NCI-H510A (cell line): Measurements from ENCODE around the gene TJP1.

Experiments
- DNase-seq: peaks from one replicate; lab custom pipeline; 2025; lab: John Stamatoyannopoulos, UW

TJP1 gene

DNA sequence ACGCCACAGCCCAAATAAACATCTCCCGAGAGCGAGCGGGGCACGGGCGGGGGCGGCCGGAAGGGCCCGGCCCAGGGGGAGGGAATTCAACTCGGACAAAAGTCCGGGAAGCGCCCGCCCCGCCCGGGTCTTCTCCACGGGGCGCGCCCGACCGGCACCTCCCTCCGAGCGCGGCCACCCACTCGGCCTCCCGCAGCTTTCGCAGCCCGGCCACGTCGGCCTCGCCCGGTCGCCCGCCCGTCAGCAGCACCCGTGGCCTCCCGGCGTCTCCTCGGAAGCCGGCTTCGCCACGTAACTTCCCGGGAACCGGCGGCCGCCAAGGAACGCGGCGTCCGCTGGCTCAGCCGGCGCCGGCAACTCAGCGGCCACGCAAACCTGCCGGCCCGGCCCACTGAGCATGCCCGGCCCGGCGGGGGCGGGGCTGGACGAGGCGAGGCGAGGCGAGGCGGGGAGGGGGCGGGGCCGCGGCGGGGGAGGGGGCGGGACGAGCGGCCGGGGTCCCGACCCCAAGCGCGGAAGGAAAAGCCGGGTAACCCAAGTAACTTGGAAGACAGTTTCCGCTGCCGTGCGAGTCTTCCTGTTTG is at the start of gene TJP1:
TJP1 (minus strand) TSS at position 369 of the 584 bp plus-strand sequence. CDS start 440 bp downstream, outside the sequence.
- peak; percentile 25 for DNase-seq

DNA sequence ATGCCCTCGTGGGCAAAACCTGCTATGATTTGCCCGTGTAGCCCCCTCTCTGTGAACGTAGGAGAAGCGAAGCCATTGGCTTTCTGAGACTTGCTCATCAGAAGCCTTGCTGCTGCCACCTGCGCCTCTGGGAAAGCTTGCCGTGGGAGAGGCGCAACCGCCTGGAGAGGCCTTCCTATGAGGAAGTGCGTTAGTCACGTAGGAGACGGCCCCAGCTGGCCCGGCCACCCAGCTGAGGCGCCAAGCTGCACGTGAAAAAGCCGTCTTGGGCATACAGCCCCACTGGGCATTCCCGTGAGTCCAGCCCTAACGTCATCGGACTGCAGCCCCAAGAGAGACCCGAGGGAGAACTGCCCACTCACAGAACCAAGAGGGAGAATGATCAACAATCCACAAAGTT is 49.1 kb upstream of the TJP1 start:
- no peak for DNase-seq

GRCh38 chr15:29870495-29871151 is 48.4 kb upstream of the TJP1 start:
- no peak for DNase-seq

DNA sequence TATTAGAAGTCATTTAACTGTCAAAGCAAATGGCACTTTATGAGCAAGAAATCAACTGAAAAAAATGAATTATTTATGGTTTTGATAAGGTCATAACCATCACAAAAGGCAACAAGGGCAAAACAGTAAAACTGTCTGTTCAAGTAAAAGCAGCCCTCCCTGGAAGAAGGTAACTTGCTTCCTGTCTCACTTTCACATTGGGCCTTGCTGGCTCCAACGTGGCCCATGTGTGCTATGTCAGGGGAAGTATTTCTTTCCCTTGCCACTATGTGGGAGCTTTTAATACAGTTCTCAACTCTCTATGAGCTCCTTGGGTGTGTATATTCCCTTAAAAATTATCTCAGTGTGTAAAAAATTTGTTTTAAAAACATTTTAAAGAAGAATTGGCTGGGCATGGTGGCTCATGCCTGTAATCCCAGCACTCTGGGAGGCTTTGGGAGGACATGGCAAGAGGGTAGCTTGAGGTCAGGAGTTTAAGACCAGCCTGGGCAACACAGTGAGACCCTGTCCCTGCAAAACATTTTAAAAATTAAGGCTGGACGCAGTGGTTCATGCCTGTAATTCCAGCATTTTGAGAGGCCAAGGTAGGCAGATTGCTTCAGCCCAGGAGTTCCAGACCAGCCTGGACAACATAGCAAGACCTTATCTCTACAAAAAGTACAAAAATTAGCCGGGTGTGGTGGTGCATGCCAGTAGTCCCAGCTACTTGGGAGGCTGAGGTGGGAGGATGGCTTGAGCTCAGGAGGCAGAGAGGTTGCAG is 45.2 kb upstream of the TJP1 start:
- DNase-seq = no peak

DNA sequence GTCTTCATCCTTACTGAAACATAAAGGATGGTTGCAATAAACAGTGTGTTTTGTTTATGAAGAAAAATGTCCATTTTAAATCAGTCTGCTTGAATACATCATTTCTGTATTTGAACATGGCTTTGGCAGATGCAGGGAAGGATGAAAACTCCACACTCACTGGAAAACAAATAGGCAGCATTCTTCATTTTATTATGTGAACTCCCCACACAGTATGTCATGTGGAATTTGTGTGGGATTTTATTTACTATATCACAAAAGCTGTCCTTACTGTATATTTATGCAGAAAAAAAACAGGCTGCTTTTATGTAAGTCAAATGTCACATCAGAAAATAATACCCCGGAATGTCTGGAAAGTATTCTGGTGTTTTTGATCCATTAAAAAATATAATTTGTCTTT is 44.1 kb upstream of the TJP1 start:
- no peak for DNase-seq

- no peak for DNase-seq
Observed at GRCh38 chr15:29864501-29864900, 42.2 kb upstream of the TJP1 start.

DNA sequence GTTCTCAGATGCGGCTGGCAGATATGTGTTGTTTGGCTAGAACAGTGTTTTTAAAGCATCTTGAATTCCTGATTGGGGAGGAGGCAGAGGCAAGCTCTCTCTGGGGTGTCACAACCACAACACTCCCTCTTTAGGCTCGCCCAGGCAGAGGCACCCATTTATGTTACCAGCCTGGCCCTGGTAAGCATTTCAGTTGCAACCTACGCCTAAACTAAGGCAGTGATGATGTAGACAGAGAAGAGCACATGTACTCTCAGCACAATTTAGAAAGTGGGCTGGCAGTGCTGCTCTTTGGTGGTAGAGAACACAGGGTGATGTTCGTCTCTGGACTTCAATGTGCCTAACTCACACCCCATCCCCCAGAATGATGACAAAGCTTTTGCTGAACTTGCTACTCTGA is 41.2 kb upstream of the TJP1 start:
- DNase-seq = no peak

DNA sequence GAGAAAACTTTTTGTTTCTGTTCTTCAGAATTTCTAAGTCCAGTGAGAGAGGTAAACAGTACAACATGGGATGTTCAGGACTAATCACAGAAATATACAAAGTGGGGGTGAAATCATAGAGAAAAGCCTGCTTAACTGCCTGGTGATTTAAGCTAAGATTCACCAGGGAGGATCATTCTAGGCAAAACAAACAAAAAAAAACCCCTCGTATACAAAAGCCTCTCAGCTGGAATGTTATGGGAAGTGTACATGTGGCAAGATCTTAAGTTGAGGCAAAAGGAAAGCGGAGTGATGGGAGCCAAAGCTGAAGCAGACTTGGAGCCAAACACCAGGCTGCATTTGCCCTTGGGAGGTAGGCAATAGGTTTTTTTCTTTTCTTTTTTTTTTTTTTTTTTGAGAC is 40.0 kb upstream of the TJP1 start:
- DNase-seq = no peak

- no peak for DNase-seq
Observed at GRCh38 chr15:29860872-29861271, 38.6 kb upstream of the TJP1 start.

GRCh38 chr15:29859973-29860715 is 37.9 kb upstream of the TJP1 start:
- DNase-seq = no peak

GRCh38 chr15:29859293-29859692 is 37.0 kb upstream of the TJP1 start:
- DNase-seq = no peak

DNA sequence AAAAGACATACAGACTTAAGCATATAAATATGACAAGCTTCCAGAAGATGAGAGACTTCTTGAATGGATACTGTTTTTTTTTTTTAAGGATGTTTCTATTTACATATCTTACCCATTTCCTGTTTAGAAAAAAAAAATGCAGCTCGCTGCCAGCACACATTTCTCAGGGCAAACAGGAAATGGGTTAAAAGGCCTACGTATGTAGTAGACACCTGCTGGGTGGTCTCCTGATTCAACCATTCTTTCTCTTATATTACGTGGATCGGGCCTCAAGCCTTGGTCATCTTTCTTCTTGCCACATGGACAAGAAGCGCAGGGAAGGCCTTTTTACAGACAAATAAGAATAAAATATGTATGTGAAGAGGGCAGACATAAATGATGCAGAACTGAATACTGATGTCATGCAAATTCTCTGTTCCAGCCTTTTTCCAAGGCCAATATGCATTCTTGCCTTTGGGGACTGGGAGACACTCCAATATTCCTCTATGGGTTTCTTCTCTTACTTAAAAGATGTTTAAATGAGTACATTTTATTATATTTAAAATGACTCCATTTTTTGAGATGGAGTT is 35.0 kb upstream of the TJP1 start:
- no peak for DNase-seq

GRCh38 chr15:29854413-29854812 is 32.1 kb upstream of the TJP1 start:
- no peak for DNase-seq

GRCh38 chr15:29853211-29853987 is 31.1 kb upstream of the TJP1 start:
- DNase-seq = no peak

DNA sequence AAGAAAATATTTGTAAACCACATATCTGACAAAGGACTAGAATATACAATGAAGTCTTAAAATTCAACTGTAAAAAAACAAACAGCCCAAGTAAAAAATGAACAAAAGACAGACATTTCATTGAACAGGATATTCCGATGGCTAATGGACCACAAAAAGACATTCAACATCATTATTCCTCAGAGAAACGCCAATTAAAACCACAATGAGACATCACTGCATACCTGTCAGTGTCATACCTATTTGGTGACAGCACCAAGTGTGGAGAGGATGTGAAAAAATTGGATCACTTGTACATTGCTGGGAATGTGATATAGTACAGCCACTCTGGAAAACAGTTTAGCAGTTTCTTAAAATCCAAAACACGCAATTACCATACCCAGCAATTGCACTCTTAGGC is 29.9 kb upstream of the TJP1 start:
- DNase-seq = no peak

GRCh38 chr15:29849716-29850115 is 27.4 kb upstream of the TJP1 start:
- no peak for DNase-seq

- DNase-seq = no peak
Observed at GRCh38 chr15:29849218-29849617, 26.9 kb upstream of the TJP1 start.

DNA sequence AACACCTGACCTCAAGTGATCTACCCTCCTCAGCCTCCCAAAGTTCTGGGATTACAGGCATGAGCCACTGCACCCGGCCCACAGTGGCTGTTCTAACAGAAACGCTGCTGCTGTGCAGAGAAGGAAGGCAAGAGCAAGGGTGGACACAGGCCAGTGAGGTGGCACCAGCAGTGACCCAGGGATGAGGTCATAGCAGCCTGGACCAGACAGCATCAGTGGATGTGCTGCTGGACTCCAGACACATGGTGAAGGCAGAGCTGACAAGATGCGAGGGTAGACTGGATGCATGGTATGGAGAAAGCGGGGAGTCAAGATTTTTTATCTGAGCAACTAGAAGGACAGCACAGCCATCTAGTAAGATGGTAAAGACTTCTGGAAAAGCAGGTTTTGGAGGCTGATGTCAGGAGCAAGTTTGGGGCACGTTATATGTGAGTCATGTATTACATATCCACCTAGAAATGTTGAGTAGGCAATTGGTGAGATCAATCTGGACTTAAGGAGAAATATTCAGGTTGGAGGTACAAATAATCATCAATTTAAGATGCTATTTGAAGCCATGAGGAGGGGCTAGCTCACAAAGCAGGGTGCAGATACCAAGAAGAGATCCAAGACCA is 22.1 kb upstream of the TJP1 start:
- DNase-seq = no peak

- no peak for DNase-seq
Observed at GRCh38 chr15:29842290-29842689, 20.0 kb upstream of the TJP1 start.

DNA sequence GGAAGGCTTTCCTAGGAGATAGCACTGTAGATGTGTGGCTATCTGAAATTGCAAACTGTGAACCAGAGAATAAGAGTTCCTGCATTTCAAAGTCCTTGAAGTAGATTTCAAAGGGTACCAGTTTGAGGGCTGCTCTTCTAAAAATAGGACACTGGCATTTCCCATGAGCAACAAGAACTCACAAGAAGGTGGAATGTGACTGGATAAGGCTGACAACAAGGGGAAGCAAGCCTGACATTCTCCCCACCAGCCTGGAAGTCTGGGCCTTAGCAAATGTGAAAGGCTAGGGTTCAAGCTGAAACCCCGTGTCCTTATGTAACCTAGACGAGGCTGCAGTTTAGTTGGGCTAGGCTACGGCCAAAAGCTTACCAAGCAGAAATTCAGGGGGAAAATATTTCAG is 18.7 kb upstream of the TJP1 start:
- DNase-seq = no peak

DNA sequence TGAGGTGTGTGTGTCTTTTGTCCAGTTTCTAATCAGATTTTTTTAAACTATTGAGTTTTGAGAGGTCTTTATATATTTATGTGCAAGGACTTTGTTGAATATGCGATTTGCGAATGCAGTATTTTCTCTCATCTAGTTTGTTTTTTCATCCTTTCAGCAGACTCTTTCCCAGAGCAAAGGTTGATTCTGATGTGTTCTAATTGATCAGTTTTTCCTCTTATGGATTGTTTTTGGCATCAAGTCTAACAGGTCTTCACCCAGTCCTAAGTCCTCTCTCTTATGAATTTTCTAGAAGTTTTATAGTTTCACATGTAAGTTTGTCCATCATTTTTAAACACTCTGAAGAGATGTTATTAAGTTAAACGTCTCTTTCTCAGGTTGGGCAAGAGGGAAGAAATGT is 17.8 kb upstream of the TJP1 start:
- DNase-seq = no peak
